ENCODE results near the gene ANKRD16.
"Not testable (repeated sequence)": the region's sequence is repeated elsewhere in the genome, so short reads cannot be mapped to it uniquely, and the experiment has no call there.

DNA sequence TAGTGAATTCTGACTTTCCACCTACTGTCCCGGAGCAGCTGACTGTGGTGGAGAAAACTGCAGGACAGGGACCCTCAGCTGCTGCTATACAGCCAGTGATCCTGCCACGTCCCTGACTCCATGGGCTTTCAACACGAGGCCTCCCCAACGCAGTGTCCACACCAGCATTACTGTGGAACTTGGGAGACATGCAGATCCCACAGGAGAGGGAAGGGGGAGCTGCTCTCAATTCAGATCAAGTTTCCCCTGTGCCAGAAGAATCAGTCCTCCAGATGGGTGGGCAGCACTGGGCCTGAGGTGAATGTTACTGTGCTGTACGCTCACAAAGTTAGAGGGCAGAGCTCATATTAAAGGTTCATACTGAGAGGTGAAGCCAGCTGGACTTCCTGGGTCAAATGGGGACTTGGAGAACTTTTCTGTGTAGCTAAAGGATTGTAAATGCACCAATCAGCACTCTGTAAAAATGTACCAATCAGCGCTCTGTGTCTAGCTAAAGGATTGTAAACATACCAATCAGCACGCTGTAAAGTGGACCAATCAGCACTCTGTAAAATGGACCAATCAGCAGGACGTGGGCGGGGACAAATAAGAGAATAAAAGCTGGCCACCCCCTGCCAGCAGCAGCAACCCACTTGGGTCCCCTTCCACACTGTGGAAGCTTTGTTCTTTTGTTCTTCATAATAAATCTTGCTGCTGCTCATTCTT lies 26.6 kb downstream of the ANKRD16 start:
- TF ChIP-seq, protein P1, sequence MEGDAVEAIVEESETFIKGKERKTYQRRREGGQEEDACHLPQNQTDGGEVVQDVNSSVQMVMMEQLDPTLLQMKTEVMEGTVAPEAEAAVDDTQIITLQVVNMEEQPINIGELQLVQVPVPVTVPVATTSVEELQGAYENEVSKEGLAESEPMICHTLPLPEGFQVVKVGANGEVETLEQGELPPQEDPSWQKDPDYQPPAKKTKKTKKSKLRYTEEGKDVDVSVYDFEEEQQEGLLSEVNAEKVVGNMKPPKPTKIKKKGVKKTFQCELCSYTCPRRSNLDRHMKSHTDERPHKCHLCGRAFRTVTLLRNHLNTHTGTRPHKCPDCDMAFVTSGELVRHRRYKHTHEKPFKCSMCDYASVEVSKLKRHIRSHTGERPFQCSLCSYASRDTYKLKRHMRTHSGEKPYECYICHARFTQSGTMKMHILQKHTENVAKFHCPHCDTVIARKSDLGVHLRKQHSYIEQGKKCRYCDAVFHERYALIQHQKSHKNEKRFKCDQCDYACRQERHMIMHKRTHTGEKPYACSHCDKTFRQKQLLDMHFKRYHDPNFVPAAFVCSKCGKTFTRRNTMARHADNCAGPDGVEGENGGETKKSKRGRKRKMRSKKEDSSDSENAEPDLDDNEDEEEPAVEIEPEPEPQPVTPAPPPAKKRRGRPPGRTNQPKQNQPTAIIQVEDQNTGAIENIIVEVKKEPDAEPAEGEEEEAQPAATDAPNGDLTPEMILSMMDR (IDR thresholded peaks at IDR 0.05): not testable (repeated sequence)
- not testable (repeated sequence) for TF ChIP-seq POLR2A, POLR2AphosphoS5 (IDR thresholded peaks at IDR 0.05)

Measured in upper lobe of left lung (tissue), 4 donors.